HG03039 (cell line): ENCODE measurements around the gene NR1H3.
"Not testable (repeated sequence)": the region's sequence is repeated elsewhere in the genome, so short reads cannot be mapped to it uniquely, and the experiment has no call there.

Experiments
- ATAC-seq: cut with Tn5 transposase; IDR thresholded peaks from one replicate; pipeline ENCODE4 v1.9.1; 2021; ENCODE audit warnings: mild to moderate bottlenecking, moderate library complexity; ENCODE audit not compliant: unreplicated experiment

Gene NR1H3

GRCh38 chr11:47299078-47299477, 41.3 kb downstream of the NR1H3 start:
- no peak for ATAC-seq

GRCh38 chr11:47302853-47303252, 45.1 kb downstream of the NR1H3 start:
- ATAC-seq = no peak

GRCh38 chr11:47305734-47306483, 48.1 kb downstream of the NR1H3 start:
- ATAC-seq = no peak

GRCh38 chr11:47306484-47306844, 48.7 kb downstream of the NR1H3 start:
- no peak for ATAC-seq

- no peak for ATAC-seq
Measured at GRCh38 chr11:47308050-47308823, 50.4 kb downstream of the NR1H3 start.

- no peak for ATAC-seq
Measured at GRCh38 chr11:47314992-47315391, 57.2 kb downstream of the NR1H3 start.

GRCh38 chr11:47316501-47316900, 58.7 kb downstream of the NR1H3 start:
- not testable (repeated sequence) for ATAC-seq

GRCh38 chr11:47317064-47317828, 59.5 kb downstream of the NR1H3 start:
- ATAC-seq = no peak

GRCh38 chr11:47318166-47318565, 60.4 kb downstream of the NR1H3 start:
- no peak for ATAC-seq
